WTC11 (cell line): ENCODE results near the gene HTR7. TPM values are rescaled to one million over a fixed set of nuclear protein-coding genes. Genes with fewer than 3 reads are reported as not detected.

Source experiments
- ATAC-seq: fragments of 200-7000 bp; cut with Tn5 transposase; 2 replicates; pipeline ENCODE4 v1.10.0; 2021; ENCODE audit warnings: mild to moderate bottlenecking, moderate library complexity
- CTCF ChIA-PET: fragments of 300-600 bp; sonication (Branson Sonifier 250); formaldehyde crosslinking; loops from one replicate; lab custom pipeline; 2021; ENCODE audit warnings: antibody characterized with exemption; lab: Charles Lee
- POLR2A ChIA-PET: fragments of 350-600 bp; sonication (Branson Sonifier 250); formaldehyde crosslinking; loops from one replicate; lab custom pipeline; 2021; ENCODE audit warnings: antibody characterized with exemption; lab: Charles Lee
- DNase-seq: peaks from one replicate; pipeline ENCODE4 v3.0.0; 2021; ENCODE audit warnings: low spot score
- H3K27ac Mint-ChIP-seq: 2 replicates; pipeline ENCODE4 v1.8.0; 2021; ENCODE audit warnings: mixed read lengths
- H3K27me3 Mint-ChIP-seq: 2 replicates; pipeline ENCODE4 v1.8.0; 2021; ENCODE audit warnings: low read depth, mild to moderate bottlenecking, moderate library complexity, mixed read lengths
- H3K36me3 Mint-ChIP-seq: 2 replicates; pipeline ENCODE4 v1.8.0; 2021; ENCODE audit warnings: mixed read lengths
- H3K4me1 Mint-ChIP-seq: 2 replicates; pipeline ENCODE4 v1.8.0; 2022; ENCODE audit warnings: mixed read lengths
- H3K4me3 Mint-ChIP-seq: 2 replicates; pipeline ENCODE4 v1.8.0; 2021; ENCODE audit warnings: mild to moderate bottlenecking, moderate library complexity, mixed read lengths
- H3K9me3 Mint-ChIP-seq: 2 replicates; pipeline ENCODE4 v1.8.0; 2021; ENCODE audit warnings: mixed read lengths
- ATF1 ChIP-seq: sonication (generic); formaldehyde crosslinking; IDR thresholded peaks from 2 replicates; pipeline ENCODE4 v1.8.1; 2023; ENCODE audit warnings: mild to moderate bottlenecking, moderate library complexity, missing genetic modification reagents
- E2F5 ChIP-seq: sonication (generic); formaldehyde crosslinking; IDR thresholded peaks from 2 replicates; pipeline ENCODE4 v1.8.1; 2022; ENCODE audit warnings: mild to moderate bottlenecking, moderate library complexity, missing genetic modification reagents
- EMX1 ChIP-seq: fragments of 250-450 bp; sonication (Bioruptor Pico); IDR thresholded peaks from 2 replicates; pipeline ENCODE4 v1.8.0; 2021; ENCODE audit warnings: mild to moderate bottlenecking
- GRHL2 ChIP-seq: fragments of 250-450 bp; sonication (Bioruptor Pico); IDR thresholded peaks from 2 replicates; pipeline ENCODE4 v1.8.0; 2022; ENCODE audit warnings: mild to moderate bottlenecking, moderate library complexity; ENCODE audit not compliant: insufficient replicate concordance, severe bottlenecking
- HMGXB4 ChIP-seq: sonication (generic); formaldehyde crosslinking; IDR thresholded peaks from 2 replicates; pipeline ENCODE4 v1.8.1; 2023; ENCODE audit warnings: mild to moderate bottlenecking, moderate library complexity, missing genetic modification reagents
- IRF1 ChIP-seq: sonication (generic); formaldehyde crosslinking; IDR thresholded peaks from 2 replicates; pipeline ENCODE4 v1.8.0; 2023; ENCODE audit warnings: missing genetic modification reagents
- NR1H2 ChIP-seq: sonication (generic); formaldehyde crosslinking; IDR thresholded peaks from 2 replicates; pipeline ENCODE4 v1.9.0; 2021; ENCODE audit warnings: mild to moderate bottlenecking, moderate library complexity, missing genetic modification reagents
- NR2C2 ChIP-seq: sonication (generic); formaldehyde crosslinking; IDR thresholded peaks from 2 replicates; pipeline ENCODE4 v1.8.0; 2022; ENCODE audit warnings: mild to moderate bottlenecking, missing genetic modification reagents
- NR3C1 ChIP-seq: sonication (generic); formaldehyde crosslinking; conservative IDR thresholded peaks from 2 replicates; pipeline ENCODE4 v1.8.1; 2023; ENCODE audit warnings: low read depth, mild to moderate bottlenecking, missing genetic modification reagents
- OVOL2 ChIP-seq: fragments of 250-450 bp; sonication (Bioruptor Pico); IDR thresholded peaks from 2 replicates; pipeline ENCODE4 v1.9.0; 2021; ENCODE audit warnings: mild to moderate bottlenecking, borderline replicate concordance
- SMAD3 ChIP-seq: sonication (generic); formaldehyde crosslinking; IDR thresholded peaks from 2 replicates; pipeline ENCODE4 v1.8.0; 2022; ENCODE audit warnings: missing genetic modification reagents, mild to moderate bottlenecking, borderline replicate concordance
- STAT6 ChIP-seq: sonication (generic); formaldehyde crosslinking; conservative IDR thresholded peaks from 2 replicates; pipeline ENCODE4 v1.8.1; 2023; ENCODE audit warnings: mild to moderate bottlenecking, low read depth, missing genetic modification reagents, moderate library complexity
- ZBTB21 ChIP-seq: sonication (generic); formaldehyde crosslinking; IDR thresholded peaks from 2 replicates; pipeline ENCODE4 v1.8.1; 2023; ENCODE audit warnings: mild to moderate bottlenecking, missing genetic modification reagents, borderline replicate concordance
- ZNF121 ChIP-seq: sonication (generic); formaldehyde crosslinking; IDR thresholded peaks from 2 replicates; pipeline ENCODE4 v1.8.0; 2023; ENCODE audit warnings: missing genetic modification reagents
- ZNF317 ChIP-seq: sonication (generic); formaldehyde crosslinking; IDR thresholded peaks from 2 replicates; pipeline ENCODE4 v1.8.1; 2023; ENCODE audit warnings: low read depth, mild to moderate bottlenecking, moderate library complexity, missing genetic modification reagents, borderline replicate concordance
- total RNA-seq: library from RNA; stranded (reverse); gene quantifications from 3 replicates; pipeline ENCODE4 v1.2.3, GENCODE V29; 2021
- TF ChIP-seq, protein P1 (sequence below): sonication (generic); formaldehyde crosslinking; IDR thresholded peaks from 2 replicates; pipeline ENCODE4 v1.8.0; 2023; ENCODE audit warnings: missing genetic modification reagents, mild to moderate bottlenecking, borderline replicate concordance
- TF ChIP-seq, protein P2 (sequence below): sonication (generic); formaldehyde crosslinking; IDR thresholded peaks from 2 replicates; pipeline ENCODE4 v1.8.1; 2023; ENCODE audit warnings: mild to moderate bottlenecking, missing genetic modification reagents, moderate library complexity
- TF ChIP-seq, protein P3 (sequence below): fragments of 250-450 bp; sonication (Bioruptor Pico); IDR thresholded peaks from 2 replicates; pipeline ENCODE4 v1.9.0; 2021; ENCODE audit warnings: mild to moderate bottlenecking
- TF ChIP-seq, protein P4 (sequence below): fragments of 250-450 bp; sonication (Bioruptor Pico); IDR thresholded peaks from 2 replicates; pipeline ENCODE4 v1.9.0; 2021; ENCODE audit warnings: moderate library complexity, mild to moderate bottlenecking, inconsistent platforms, borderline replicate concordance

HTR7 gene
- total RNA-seq, 1 experiment from 2014 or later: 11.2 TPM

DNA sequence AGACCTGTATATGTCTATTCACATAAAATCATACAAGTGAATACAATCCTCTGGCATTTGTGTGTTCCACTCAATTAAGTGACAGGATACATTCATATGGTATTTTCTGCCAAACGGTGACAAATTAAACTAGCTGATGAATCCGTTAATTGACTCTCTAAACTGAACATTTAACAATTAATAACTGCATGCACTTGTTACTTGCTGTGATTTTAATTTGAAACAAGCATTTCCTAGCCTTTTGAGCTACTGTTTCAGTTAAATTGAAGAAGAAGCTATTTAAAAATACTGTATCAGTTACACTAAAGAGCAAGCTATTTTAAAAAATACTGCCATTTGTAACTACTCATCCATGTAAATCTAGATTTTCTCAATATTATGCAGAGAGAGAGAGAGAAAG is 67.4 kb downstream of the HTR7 start (continued):
- TF ChIP-seq ZBTB21 (CRISPR knock-in tag): no peak
- TF ChIP-seq NR1H2 (CRISPR knock-in tag): no peak
- no peak for TF ChIP-seq IRF1 (CRISPR knock-in tag)
- no peak for TF ChIP-seq HMGXB4

DNA sequence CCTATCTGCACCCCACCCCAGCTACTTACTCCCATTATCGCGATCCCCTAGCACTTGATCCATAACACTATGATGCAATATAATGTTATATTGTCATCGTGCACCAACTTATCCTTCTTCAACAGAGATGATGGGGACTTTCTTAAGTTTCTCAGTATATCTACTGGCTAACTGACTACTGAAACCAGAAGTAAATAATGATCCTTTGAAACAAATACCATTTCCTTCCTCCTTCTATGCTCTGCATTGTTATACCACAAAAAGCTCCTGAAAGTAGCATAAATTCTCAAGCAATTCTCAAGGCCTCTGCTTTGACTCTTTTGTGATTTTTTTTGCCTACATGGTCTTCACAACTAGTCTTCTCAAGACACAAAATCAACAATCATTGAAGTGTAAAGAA is 68.9 kb downstream of the HTR7 start:
- POLR2A ChIA-PET: no interaction called here
- Mint-ChIP-seq H3K36me3 (no peaks in the 10 kb centered on the region), H3K27me3 (no peaks in the 10 kb centered on the region; the same call in 1 of the 2 replicates), H3K4me3 (no peak overlapping the region), H3K4me1 (peaks cover 41% of the 10 kb centered on the region), H3K9me3 (no peaks in the 10 kb centered on the region; the same call in 1 of the 2 replicates), H3K27ac (no peak overlapping the region; the same call in 1 of the 2 replicates)
- ATAC-seq (no peak), DNase-seq (no peak)
- CTCF ChIA-PET: interaction anchor here (1.2 to 2.7 kb wide), 9 partner anchors 10 to 196 kb away, joined by 3 to 21 read pairs (median 6); no protein-coding TSS in a partner anchor
- TF ChIP-seq ZNF317 (CRISPR knock-in tag) (no peak), NR2C2 (CRISPR knock-in tag) (no peak), IRF1 (CRISPR knock-in tag) (no peak), STAT6 (no peak), E2F5 (CRISPR knock-in tag) (no peak), OVOL2 (CRISPR knock-in tag) (no peak), SMAD3 (CRISPR knock-in tag) (no peak), EMX1 (CRISPR knock-in tag) (no peak), GRHL2 (no peak), NR3C1 (CRISPR knock-in tag) (no peak), ZNF121 (CRISPR knock-in tag) (no peak), ATF1 (CRISPR knock-in tag) (no peak)
- TF ChIP-seq, protein P1, sequence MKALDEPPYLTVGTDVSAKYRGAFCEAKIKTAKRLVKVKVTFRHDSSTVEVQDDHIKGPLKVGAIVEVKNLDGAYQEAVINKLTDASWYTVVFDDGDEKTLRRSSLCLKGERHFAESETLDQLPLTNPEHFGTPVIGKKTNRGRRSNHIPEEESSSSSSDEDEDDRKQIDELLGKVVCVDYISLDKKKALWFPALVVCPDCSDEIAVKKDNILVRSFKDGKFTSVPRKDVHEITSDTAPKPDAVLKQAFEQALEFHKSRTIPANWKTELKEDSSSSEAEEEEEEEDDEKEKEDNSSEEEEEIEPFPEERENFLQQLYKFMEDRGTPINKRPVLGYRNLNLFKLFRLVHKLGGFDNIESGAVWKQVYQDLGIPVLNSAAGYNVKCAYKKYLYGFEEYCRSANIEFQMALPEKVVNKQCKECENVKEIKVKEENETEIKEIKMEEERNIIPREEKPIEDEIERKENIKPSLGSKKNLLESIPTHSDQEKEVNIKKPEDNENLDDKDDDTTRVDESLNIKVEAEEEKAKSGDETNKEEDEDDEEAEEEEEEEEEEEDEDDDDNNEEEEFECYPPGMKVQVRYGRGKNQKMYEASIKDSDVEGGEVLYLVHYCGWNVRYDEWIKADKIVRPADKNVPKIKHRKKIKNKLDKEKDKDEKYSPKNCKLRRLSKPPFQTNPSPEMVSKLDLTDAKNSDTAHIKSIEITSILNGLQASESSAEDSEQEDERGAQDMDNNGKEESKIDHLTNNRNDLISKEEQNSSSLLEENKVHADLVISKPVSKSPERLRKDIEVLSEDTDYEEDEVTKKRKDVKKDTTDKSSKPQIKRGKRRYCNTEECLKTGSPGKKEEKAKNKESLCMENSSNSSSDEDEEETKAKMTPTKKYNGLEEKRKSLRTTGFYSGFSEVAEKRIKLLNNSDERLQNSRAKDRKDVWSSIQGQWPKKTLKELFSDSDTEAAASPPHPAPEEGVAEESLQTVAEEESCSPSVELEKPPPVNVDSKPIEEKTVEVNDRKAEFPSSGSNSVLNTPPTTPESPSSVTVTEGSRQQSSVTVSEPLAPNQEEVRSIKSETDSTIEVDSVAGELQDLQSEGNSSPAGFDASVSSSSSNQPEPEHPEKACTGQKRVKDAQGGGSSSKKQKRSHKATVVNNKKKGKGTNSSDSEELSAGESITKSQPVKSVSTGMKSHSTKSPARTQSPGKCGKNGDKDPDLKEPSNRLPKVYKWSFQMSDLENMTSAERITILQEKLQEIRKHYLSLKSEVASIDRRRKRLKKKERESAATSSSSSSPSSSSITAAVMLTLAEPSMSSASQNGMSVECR (CRISPR knock-in tag): no peak
- TF ChIP-seq, protein P2, sequence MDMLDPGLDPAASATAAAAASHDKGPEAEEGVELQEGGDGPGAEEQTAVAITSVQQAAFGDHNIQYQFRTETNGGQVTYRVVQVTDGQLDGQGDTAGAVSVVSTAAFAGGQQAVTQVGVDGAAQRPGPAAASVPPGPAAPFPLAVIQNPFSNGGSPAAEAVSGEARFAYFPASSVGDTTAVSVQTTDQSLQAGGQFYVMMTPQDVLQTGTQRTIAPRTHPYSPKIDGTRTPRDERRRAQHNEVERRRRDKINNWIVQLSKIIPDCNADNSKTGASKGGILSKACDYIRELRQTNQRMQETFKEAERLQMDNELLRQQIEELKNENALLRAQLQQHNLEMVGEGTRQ (CRISPR knock-in tag): no peak
- TF ChIP-seq, protein P3, sequence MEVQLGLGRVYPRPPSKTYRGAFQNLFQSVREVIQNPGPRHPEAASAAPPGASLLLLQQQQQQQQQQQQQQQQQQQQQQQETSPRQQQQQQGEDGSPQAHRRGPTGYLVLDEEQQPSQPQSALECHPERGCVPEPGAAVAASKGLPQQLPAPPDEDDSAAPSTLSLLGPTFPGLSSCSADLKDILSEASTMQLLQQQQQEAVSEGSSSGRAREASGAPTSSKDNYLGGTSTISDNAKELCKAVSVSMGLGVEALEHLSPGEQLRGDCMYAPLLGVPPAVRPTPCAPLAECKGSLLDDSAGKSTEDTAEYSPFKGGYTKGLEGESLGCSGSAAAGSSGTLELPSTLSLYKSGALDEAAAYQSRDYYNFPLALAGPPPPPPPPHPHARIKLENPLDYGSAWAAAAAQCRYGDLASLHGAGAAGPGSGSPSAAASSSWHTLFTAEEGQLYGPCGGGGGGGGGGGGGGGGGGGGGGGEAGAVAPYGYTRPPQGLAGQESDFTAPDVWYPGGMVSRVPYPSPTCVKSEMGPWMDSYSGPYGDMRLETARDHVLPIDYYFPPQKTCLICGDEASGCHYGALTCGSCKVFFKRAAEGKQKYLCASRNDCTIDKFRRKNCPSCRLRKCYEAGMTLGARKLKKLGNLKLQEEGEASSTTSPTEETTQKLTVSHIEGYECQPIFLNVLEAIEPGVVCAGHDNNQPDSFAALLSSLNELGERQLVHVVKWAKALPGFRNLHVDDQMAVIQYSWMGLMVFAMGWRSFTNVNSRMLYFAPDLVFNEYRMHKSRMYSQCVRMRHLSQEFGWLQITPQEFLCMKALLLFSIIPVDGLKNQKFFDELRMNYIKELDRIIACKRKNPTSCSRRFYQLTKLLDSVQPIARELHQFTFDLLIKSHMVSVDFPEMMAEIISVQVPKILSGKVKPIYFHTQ (CRISPR knock-in tag): no peak
- TF ChIP-seq, protein P4, sequence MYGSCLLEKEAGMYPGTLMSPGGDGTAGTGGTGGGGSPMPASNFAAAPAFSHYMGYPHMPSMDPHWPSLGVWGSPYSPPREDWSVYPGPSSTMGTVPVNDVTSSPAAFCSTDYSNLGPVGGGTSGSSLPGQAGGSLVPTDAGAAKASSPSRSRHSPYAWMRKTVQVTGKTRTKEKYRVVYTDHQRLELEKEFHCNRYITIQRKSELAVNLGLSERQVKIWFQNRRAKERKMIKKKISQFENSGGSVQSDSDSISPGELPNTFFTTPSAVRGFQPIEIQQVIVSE: no peak
